Activated CD8-positive, alpha-beta memory T cell treated with anti-CD3 and anti-CD28 coated beads for 48 hours (primary cell): ENCODE results near the gene UCN3.
"Not testable (repeated sequence)": the region's sequence is repeated elsewhere in the genome, so short reads cannot be mapped to it uniquely, and the experiment has no call there.

Experiments
- DNase-seq, 3 experiments: peaks; one replicate each; pipeline ENCODE4 v3.0.0-alpha.2; 2020; ENCODE audit warnings: low read depth in 2 of 3, low spot score in 2 of 3

UCN3 gene

DNA sequence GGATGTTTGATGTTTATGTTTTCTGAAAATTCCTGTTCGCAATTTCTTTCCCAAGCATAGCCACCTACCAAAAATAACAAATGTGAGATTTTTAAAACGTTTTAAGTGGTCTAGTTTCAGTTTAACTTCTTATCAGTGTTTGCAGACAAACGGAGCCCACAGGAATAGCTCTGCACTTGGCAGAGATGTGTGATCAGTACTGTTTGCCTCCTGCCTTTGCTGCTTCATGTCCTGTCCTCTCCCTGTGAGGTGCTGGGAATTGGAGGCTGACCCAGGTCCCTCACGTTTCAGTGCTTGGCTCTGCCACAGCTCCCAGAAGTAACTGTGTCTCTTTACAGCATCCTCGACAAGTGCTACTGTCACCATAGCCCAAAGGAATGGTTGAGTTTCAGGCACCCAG, 1.2 kb downstream of the UCN3 start:
- DNase-seq: no peak

DNA sequence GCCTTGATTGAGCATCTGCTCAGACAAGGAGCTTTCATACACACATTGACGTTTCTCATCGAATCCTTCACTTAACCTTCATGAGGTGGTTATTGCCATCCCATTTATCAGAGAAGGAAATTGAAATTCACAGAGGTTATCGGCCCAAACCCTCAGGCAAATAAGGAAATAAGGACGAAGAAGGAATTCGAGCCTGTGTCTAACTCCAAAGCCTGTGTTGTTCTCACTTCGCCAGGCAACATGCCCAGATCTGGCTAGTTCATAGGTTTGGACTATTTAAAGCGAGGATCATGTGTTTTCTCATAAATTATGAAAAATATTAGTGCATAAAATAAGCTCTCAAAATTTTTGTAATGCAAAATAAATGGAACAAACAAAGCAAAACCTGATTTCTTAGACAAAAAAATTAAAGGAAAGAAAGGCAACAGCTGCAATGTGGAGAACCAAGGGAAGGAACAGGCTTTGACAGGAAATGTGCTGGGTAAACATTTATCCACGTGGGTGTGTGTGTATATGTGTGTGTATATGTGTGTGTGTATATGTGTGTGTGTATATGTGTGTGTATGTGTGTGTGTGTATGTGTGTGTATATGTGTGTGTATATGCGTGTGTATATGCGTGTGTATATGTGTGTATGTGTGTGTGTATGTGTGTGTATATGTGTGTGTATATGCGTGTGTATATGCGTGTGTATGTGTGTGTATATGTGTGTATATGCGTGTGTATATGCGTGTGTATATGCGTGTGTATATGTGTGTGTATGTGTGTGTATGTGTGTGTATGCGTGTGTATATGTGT, 4.8 kb downstream of the UCN3 start:
- no peak for DNase-seq

DNA sequence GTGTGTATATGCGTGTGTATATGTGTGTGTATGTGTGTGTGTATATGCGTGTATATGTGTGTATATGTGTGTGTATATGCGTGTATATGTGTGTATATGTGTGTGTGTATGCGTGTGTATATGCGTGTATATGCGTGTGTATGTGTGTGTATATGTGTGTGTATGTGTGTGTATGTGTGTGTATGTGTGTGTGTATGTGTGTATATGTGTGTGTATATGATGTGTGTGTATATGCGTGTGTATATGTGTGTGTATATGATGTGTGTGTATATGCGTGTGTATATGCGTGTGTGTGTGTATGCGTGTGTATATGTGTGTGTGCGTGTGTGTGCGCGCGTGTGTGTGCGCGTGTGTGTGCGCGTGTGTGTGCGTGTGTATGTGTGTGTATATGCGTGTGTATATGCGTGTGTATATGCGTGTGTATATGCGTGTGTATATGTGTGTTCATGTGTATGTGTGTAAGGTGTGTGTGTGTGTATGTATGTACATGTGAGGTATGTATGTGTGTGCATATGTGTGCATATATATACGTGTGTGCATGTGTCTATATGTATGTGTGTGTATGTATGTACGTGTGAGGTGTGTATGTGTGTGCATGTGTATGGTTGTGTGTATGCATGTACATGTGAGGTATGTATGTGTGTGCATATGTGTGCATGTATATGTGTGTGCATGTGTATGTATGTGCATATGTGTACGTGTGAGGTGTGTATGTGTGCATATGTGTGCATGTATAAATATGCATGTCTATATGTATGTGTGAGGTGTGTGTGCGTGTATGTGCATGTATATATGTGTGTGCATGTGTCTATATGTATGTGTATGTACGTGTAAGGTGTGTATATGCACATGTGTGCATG, 6.0 kb downstream of the UCN3 start:
- no peak for DNase-seq

DNA sequence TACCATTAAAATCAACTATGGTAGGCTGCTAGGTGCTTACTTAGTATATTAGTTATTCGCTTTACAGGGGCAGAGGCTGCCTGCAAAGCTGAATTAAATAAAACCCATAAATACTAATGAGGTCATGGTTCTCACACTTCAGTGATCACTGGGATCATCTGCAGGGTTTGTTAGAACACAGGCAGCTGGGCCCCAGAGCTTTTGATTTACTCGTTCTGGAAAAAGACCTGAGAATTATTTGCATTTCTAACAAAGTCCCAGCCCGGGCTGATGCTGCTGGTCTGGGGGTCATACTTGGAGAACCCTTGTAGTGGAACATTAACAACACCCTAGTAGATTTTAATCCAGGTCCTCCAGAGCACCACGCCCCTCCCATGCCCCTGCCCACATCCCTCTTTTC, 8.5 kb downstream of the UCN3 start:
- DNase-seq: no peak

DNA sequence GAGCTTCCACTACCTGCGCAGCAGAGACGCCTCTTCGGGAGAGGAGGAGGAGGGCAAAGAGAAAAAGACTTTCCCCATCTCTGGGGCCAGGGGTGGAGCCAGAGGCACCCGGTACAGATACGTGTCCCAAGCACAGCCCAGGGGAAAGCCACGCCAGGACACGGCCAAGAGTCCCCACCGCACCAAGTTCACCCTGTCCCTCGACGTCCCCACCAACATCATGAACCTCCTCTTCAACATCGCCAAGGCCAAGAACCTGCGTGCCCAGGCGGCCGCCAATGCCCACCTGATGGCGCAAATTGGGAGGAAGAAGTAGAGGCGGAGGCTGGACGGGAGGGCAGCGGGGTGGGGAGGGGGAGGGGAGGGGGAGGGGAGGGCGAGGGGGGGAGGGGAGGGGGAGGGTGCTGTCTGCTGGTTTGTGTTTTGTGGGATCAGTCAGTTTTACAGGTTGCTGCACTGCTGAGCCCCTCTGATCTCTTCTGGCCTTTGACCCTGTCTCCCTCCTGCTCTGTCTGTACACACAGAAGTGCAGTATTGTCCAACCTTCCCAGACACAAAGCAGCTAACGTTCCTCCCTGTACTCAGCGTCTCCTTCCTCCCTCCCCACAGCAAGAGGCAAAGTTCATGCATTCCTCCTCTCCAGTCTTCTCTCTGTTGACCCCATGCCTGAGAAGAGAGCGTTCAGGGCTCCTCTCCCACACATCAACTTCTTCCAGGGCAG, 9.3 kb downstream of the UCN3 start:
- DNase-seq: no peak

- no peak for DNase-seq
These were observed 11.7 kb downstream of the UCN3 start for GRCh38 chr10:5376450-5376849.

DNA sequence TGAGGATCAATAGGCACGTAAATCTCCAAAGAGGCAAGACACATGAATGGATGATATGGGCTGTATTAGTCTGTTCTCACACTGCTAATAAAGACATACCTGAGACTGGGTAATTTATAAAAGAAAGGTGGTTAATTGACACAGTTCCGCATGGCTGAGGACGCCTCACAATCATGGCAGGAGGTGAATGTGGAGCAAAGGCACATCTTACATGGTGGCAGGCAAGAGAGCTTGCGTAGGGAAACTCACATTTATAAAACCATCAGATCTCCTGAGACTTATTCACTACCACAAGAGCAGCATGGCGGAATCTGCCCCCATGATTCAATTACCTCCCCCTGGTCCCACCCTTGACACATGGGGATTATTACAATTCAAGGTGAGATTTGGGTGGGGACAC, 14.4 kb downstream of the UCN3 start:
- DNase-seq: not testable (repeated sequence)

- DNase-seq: not testable (repeated sequence)
These were observed 15.6 kb downstream of the UCN3 start for GRCh38 chr10:5380395-5380794.

- DNase-seq: no peak
These were observed 16.4 kb downstream of the UCN3 start for GRCh38 chr10:5381187-5381586.

- no peak for DNase-seq
These were observed 20.5 kb downstream of the UCN3 start for GRCh38 chr10:5385224-5385623.

DNA sequence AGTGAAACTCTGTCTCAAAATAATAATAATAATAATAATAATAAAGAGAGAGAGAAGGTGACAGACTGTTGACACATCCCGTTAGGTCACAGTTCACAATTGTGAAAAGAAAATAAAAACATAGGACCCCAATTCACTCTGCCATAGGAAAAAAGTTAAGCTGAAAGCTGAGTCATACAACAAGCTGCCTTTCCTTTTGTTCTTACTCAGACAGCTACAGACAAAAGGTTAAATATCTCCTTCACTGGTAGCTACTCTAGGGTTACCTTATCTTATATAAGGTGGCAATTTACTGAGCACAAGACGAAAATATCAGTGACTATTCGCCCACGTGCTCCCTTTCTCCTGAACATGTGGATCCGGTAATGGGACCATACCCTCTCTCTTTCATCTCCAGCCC, 22.4 kb downstream of the UCN3 start:
- DNase-seq: no peak

- no peak for DNase-seq
These were observed 25.9 kb downstream of the UCN3 start for GRCh38 chr10:5390607-5391205.

DNA sequence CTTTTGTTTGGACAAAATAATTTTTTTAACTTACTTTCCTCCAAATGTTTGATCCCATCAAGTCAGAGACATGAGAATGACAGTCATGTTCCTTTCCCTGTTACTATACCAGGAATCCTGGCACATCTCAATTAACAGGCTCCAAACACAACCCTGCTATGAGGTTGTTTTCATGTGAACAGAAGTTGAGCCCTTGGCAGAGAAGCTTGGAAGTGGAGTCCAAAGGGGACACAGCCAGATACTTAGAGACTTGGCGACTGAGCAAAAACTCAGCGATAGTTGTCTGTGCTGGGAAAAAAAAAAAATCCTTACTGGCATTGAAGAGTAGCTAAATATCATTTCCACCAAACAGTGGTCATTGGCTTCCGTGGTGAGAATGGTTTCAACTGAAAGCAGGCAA, 27.0 kb downstream of the UCN3 start:
- DNase-seq: no peak

GRCh38 chr10:5393529-5393928, 28.8 kb downstream of the UCN3 start:
- DNase-seq: no peak

DNA sequence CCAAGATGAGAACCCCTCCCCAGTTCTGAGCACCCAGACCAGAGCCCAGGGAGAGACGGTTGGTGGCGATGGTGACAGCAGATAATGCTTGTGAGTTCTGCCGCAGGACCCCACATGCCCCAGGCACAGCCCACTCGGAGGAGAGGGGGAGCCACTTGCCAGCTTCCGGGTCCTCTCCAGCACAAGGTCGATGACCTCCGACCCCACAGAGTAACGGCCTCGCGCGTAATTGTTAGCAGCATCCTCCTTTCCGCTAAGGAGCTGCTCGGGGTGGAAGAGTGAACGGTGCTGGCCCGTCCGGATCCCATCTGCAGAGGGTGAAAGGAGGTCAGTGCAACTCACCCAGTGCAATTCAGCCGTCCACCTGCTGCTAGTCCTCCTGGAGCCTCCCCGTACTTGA, 30.4 kb downstream of the UCN3 start:
- no peak for DNase-seq

GRCh38 chr10:5396556-5397300, 32.0 kb downstream of the UCN3 start:
- no peak for DNase-seq

DNA sequence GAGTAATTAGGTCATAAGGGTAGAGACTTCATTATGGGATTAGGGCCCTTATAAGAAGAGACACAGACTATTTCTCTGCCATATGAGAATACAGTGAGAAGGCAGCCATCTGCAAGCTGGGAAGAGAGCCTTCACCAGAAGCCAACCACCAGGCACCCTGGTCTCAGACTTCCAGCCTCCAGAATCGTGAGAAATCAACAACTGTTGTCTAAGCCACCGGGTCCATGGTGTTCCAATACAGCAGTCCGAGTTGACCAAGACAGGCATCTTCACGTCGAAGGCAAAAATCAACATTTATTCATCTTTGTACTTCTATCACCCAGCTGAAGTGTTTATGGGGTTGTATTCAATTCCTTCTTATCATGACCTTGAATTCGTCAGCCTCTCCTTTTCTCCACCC, 34.6 kb downstream of the UCN3 start:
- no peak for DNase-seq

GRCh38 chr10:5400468-5401240, 35.9 kb downstream of the UCN3 start:
- DNase-seq: no peak

DNA sequence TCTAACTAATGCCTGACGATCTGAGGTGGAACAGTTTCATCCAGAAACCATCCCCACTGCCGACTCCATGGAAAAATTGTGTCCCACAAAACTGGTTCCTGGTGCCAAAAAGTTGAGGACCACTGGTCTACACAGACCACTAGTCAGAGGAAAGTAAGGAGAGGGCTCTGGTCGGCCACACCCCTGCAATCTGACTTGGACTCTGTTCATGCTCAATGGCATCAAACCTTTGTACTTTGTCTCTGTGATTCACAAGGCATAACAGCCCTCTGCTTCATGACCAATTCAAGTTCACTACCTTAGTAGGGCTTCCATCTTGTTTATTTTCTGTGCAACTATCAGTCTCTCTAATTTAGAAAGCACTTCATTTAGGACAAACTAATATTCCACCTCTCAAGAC, 38.0 kb downstream of the UCN3 start:
- no peak for DNase-seq
